IMR-90 (cell line): ENCODE data around the gene CDC5L. TPM values are rescaled to one million over a fixed set of nuclear protein-coding genes. Genes with fewer than 3 reads are reported as not detected.

Experiments
- ATAC-seq: fragments of 200-7000 bp; cut with Tn5 transposase; 2 replicates; pipeline ENCODE4 v1.9.1; 2020; ENCODE audit warnings: low read depth, mild to moderate bottlenecking, moderate library complexity
- BruUV-seq: library from RNA; stranded (reverse); fragments of 400-500 nt; replicated peaks from 2 replicates; lab custom pipeline; 2021; lab: Mats Ljungman, UMichigan
- CTCF ChIA-PET: fragments of 300-600 bp; formaldehyde crosslinking; extraction: SDS; loops from one replicate; lab custom pipeline; 2021; ENCODE audit warnings: antibody characterized with exemption; lab: Yijun Ruan, JAX
- POLR2A ChIA-PET: fragments of 300-600 bp; sonication (Branson Sonifier 250); formaldehyde crosslinking; loops from one replicate; lab custom pipeline; 2022; ENCODE audit warnings: antibody characterized with exemption; ENCODE audit not compliant: unreplicated experiment; lab: Charles Lee
- DNase-seq: peaks from one replicate; pipeline ENCODE4 v3.0.0; 2013
- H2AFZ ChIP-seq: replicated peaks from 2 replicates; pipeline ENCODE3; 2013; ENCODE audit warnings: low read length, mild to moderate bottlenecking; ENCODE audit not compliant: poor library complexity
- H2AK5ac ChIP-seq: 2 replicates; pipeline ENCODE4 v1.6.1; 2013; ENCODE audit warnings: low read depth, low read length, inconsistent platforms
- H2AK9ac ChIP-seq: replicated peaks from 2 replicates; pipeline ENCODE3; 2013; ENCODE audit warnings: mild to moderate bottlenecking, low read depth, low read length, moderate library complexity; ENCODE audit not compliant: poor library complexity
- H2BK120ac ChIP-seq: 2 replicates; pipeline ENCODE4 v1.6.1; 2013; ENCODE audit warnings: low read depth, low read length, inconsistent platforms
- H2BK15ac ChIP-seq: 3 replicates; pipeline ENCODE4 v1.6.1; 2013; ENCODE audit warnings: low read depth, low read length, inconsistent platforms
- H2BK20ac ChIP-seq: 2 replicates; pipeline ENCODE4 v1.6.1; 2013; ENCODE audit warnings: low read depth, mild to moderate bottlenecking, inconsistent platforms, low read length, moderate library complexity
- H2BK5ac ChIP-seq: 2 replicates; pipeline ENCODE4 v1.6.1; 2013; ENCODE audit warnings: mild to moderate bottlenecking, low read depth, low read length, inconsistent platforms; ENCODE audit not compliant: poor library complexity, severe bottlenecking
- H3K14ac ChIP-seq: replicated peaks from 2 replicates; pipeline ENCODE4 v1.6.1; 2013; ENCODE audit warnings: low read depth, low read length, inconsistent platforms
- H3K18ac ChIP-seq: 2 replicates; pipeline ENCODE4 v1.6.1; 2013; ENCODE audit warnings: low read depth, low read length, control low read depth
- H3K23ac ChIP-seq: 2 replicates; pipeline ENCODE4 v1.6.1; 2013; ENCODE audit warnings: low read depth, low read length, inconsistent platforms
- H3K27ac ChIP-seq: 2 replicates; pipeline ENCODE4 v1.5.1; 2013; ENCODE audit warnings: mild to moderate bottlenecking, control low read depth, low read length; ENCODE audit not compliant: insufficient read depth
- H3K27me3 ChIP-seq: 2 replicates; pipeline ENCODE4 v1.6.1; 2013; ENCODE audit warnings: low read length; ENCODE audit not compliant: control insufficient read depth, insufficient read depth
- H3K36me3 ChIP-seq: 2 replicates; pipeline ENCODE4 v1.6.1; 2013; ENCODE audit warnings: low read length, mixed read lengths; ENCODE audit not compliant: control insufficient read depth, insufficient read depth
- H3K4ac ChIP-seq: 2 replicates; pipeline ENCODE4 v1.6.1; 2013; ENCODE audit warnings: low read depth, low read length, inconsistent platforms
- H3K4me1 ChIP-seq: 2 replicates; pipeline ENCODE4 v1.6.1; 2013; ENCODE audit warnings: low read length, mixed read lengths; ENCODE audit not compliant: control insufficient read depth, insufficient read depth
- H3K4me2 ChIP-seq: 2 replicates; pipeline ENCODE4 v1.6.1; 2013; ENCODE audit warnings: low read depth, mild to moderate bottlenecking, control low read depth, low read length, moderate library complexity
- H3K4me3 ChIP-seq: 2 replicates; pipeline ENCODE4 v1.5.1; 2013; ENCODE audit warnings: low read depth, mild to moderate bottlenecking, control low read depth, low read length, moderate library complexity; ENCODE audit not compliant: insufficient read depth
- H3K56ac ChIP-seq: 2 replicates; pipeline ENCODE4 v1.6.1; 2013; ENCODE audit warnings: low read length, inconsistent platforms; ENCODE audit not compliant: insufficient read depth; ENCODE audit errors: extremely low read depth
- H3K79me1 ChIP-seq, 2 experiments: 2 replicates each; pipeline ENCODE4 v1.6.1; 2013; ENCODE audit warnings: low read length in 2 of 2, inconsistent platforms in 1 of 2, low read depth in 1 of 2
- H3K9ac ChIP-seq: 2 replicates; pipeline ENCODE4 v1.6.1; 2013; ENCODE audit warnings: low read depth, low read length, control low read depth
- H3K9me1 ChIP-seq: 2 replicates; pipeline ENCODE4 v1.6.1; 2013; ENCODE audit warnings: low read length, inconsistent platforms; ENCODE audit not compliant: insufficient read depth
- H3K9me3 ChIP-seq: 2 replicates; pipeline ENCODE4 v1.6.1; 2013; ENCODE audit warnings: low read length; ENCODE audit not compliant: control insufficient read depth, insufficient read depth
- H4K20me1 ChIP-seq: 2 replicates; pipeline ENCODE4 v1.6.1; 2013; ENCODE audit warnings: low read length, inconsistent platforms; ENCODE audit not compliant: insufficient read depth
- H4K5ac ChIP-seq: 2 replicates; pipeline ENCODE4 v1.6.1; 2013; ENCODE audit warnings: mild to moderate bottlenecking, low read depth, low read length, control low read depth
- H4K8ac ChIP-seq, 2 experiments: 2 replicates each; pipeline ENCODE4 v1.6.1; 2013; ENCODE audit warnings: low read depth in 2 of 2, low read length in 2 of 2, control low read depth in 1 of 2, inconsistent platforms in 1 of 2
- H4K91ac ChIP-seq: 2 replicates; pipeline ENCODE4 v1.6.1; 2013; ENCODE audit warnings: low read depth, low read length, inconsistent platforms; ENCODE audit not compliant: insufficient read depth
- BHLHE40 ChIP-seq: fragments of 150-350 bp; IDR thresholded peaks from 2 replicates; pipeline ENCODE4 v1.6.1; 2016; ENCODE audit warnings: mild to moderate bottlenecking, low read depth, low read length
- CHD1 ChIP-seq: IDR thresholded peaks from 2 replicates; pipeline ENCODE4 v1.6.1; 2012; ENCODE audit warnings: low read depth, low read length, improper control_type of control experiment
- ELK1 ChIP-seq: fragments of 150-350 bp; IDR thresholded peaks from 2 replicates; pipeline ENCODE4 v1.6.1; 2016; ENCODE audit warnings: low read depth, mild to moderate bottlenecking, low read length, moderate library complexity, borderline replicate concordance
- MAFK ChIP-seq: IDR thresholded peaks from 2 replicates; pipeline ENCODE4 v1.6.1; 2012; ENCODE audit warnings: low read depth, low read length, improper control_type of control experiment
- POLR2A ChIP-seq: IDR thresholded peaks from 2 replicates; pipeline ENCODE4 v1.6.1; 2012; ENCODE audit warnings: mild to moderate bottlenecking, low read depth, low read length
- RAD21 ChIP-seq: IDR thresholded peaks from 2 replicates; pipeline ENCODE4 v1.6.1; 2012; ENCODE audit warnings: low read length, improper control_type of control experiment
- RCOR1 ChIP-seq: IDR thresholded peaks from 2 replicates; pipeline ENCODE4 v1.6.1; 2012; ENCODE audit warnings: mild to moderate bottlenecking, low read length, improper control_type of control experiment; ENCODE audit not compliant: insufficient replicate concordance
- RFX5 ChIP-seq: IDR thresholded peaks from 2 replicates; pipeline ENCODE4 v1.8.0; 2012; ENCODE audit warnings: low read depth, mild to moderate bottlenecking, low read length, moderate library complexity
- SMC3 ChIP-seq: fragments of 150-350 bp; IDR thresholded peaks from 2 replicates; pipeline ENCODE4 v1.6.1; 2016; ENCODE audit warnings: low read depth, mild to moderate bottlenecking, antibody characterized with exemption, low read length, moderate library complexity
- USF2 ChIP-seq: fragments of 150-350 bp; IDR thresholded peaks from 2 replicates; pipeline ENCODE4 v1.6.1; 2017; ENCODE audit warnings: mild to moderate bottlenecking, antibody characterized with exemption, low read length, low read depth
- WGBS, 2 experiments: methylation state at CpG; one replicate each; pipeline versions ENCODE4 v1.1.5 to v1.1.7; 2013; ENCODE audit warnings: missing lambda C conversion rate in 2 of 2; ENCODE audit not compliant: insufficient read length in 1 of 2; ENCODE audit errors: extremely low coverage in 2 of 2; 5-methylcytosine and 5-hydroxymethylcytosine counted together
- dilution Hi-C: fragments of 300-500 bp; cut with HindIII; formaldehyde crosslinking; loops from one replicate; pipeline ENCODE4 v1.14.3; 2018; ENCODE audit warnings: low sequenced_read_pairs; ENCODE audit not compliant: unreplicated experiment
- in situ Hi-C: fragments of 300-500 bp; cut with MboI; formaldehyde crosslinking; loops from 3 replicates; pipeline ENCODE4 v1.14.3; 2019; ENCODE audit warnings: low sequenced_read_pairs, inconsistent platforms, mixed read lengths
- intact Hi-C: fragments of 100-400 bp; cut with micrococcal nuclease; formaldehyde crosslinking; loops from 2 replicates; pipeline ENCODE4 v1.10.0; 2022
- polyA plus RNA-seq, 3 experiments: library from polyadenylated mRNA; depleted of rRNA; stranded (reverse); fragments of >200 nt; gene quantifications; 2 replicates each; pipeline ENCODE4 v1.2.3, GENCODE V29; 2012; ENCODE audit warnings: low replicate concordance in 1 of 3
- total RNA-seq: library from RNA; depleted of rRNA; stranded (reverse); fragments of >200 nt; gene quantifications from 2 replicates; pipeline ENCODE4 v1.2.3, GENCODE V29; 2012

Gene CDC5L
- total and polyA plus RNA-seq, 2 of the 4 experiments (the other 2 are of a cell fraction), result 9.9 to 17.7 TPM

- no peak for TF ChIP-seq SMC3
Measured at GRCh38 chr6:44462797-44463727, 75.6 kb downstream of the CDC5L start (continued).

- H2BK120ac ChIP-seq, result no peak overlapping the region
- H2AFZ ChIP-seq, result no peak overlapping the region
- H2BK20ac ChIP-seq, result no peak overlapping the region
- peaks cover 6% of the 10 kb centered on the region for H3K9me1 ChIP-seq
- ChIA-PET POLR2A (no interaction called here), CTCF (interaction anchor here (1.2 kb wide), 2 partner anchors 12 kb away, joined by 3 to 5 read pairs; no protein-coding TSS in a partner anchor)
- DNase-seq (no peak), ATAC-seq (no peak; the same call in 1 of the 2 replicates)
- in situ Hi-C loops, result no loop called here
- no peak overlapping the region for H4K8ac ChIP-seq
- 0 out of 2 replicates have a peak, but pooled peaks cover 2% of the 10 kb centered on the region for H3K4me1 ChIP-seq
- H3K14ac ChIP-seq, result no peak overlapping the region
- no peak overlapping the region for H3K18ac ChIP-seq
- H3K36me3 ChIP-seq, result no peaks in the 10 kb centered on the region
- no peak for TF ChIP-seq MAFK
- TF ChIP-seq POLR2A, result no peak
- no peak for TF ChIP-seq SMC3
- TF ChIP-seq BHLHE40, result no peak
- TF ChIP-seq USF2, result no peak
- TF ChIP-seq CHD1, result no peak
- no peak for TF ChIP-seq RCOR1
- TF ChIP-seq RFX5, result no peak
- TF ChIP-seq ELK1, result no peak
- TF ChIP-seq RAD21, result no peak
- WGBS, 2 experiments, result 93% methylated on average over 4 of the region's 11 CpGs; no CpG with 5 or more reads in 1 of the 2 experiments
- no peak overlapping the region for H3K23ac ChIP-seq
- no peak overlapping the region for H4K5ac ChIP-seq
- no peak overlapping the region for H3K4ac ChIP-seq
- dilution Hi-C loops, result no loop called here
- H3K56ac ChIP-seq, result no peak overlapping the region
- no peak overlapping the region for H3K9ac ChIP-seq
- intact Hi-C loops, result no loop called here
- H3K27ac ChIP-seq, result no peak overlapping the region
- no peak overlapping the region for H3K4me2 ChIP-seq
- no peaks in the 10 kb centered on the region for H3K79me1 ChIP-seq
- no peak overlapping the region for H2BK15ac ChIP-seq
- BruUV-seq, result no TSS peak
- H3K9me3 ChIP-seq, result no peaks in the 10 kb centered on the region
- no peaks in the 10 kb centered on the region for H4K20me1 ChIP-seq
- H2AK5ac ChIP-seq, result no peak overlapping the region
- peaks cover 6% of the 10 kb centered on the region for H3K27me3 ChIP-seq
- no peak overlapping the region for H2BK5ac ChIP-seq
- H3K4me3 ChIP-seq, result no peak overlapping the region
- no peak overlapping the region for H4K91ac ChIP-seq
- H2AK9ac ChIP-seq, result no peak overlapping the region
Measured at GRCh38 chr6:44463728-44464450, 76.4 kb downstream of the CDC5L start.
